Stimulated activated CD4-positive, alpha-beta T cell treated with anti-CD3 and anti-CD28 coated beads, Interleukin-4, amount 100 ng/mL, for 1 hour (primary cell): ENCODE data around the gene AIMP1.
A peak's percentile ranks its signal among the peaks of the same experiment; 100 is the strongest.

Source experiments
- DNase-seq: peaks from one replicate; pipeline ENCODE4 v3.0.0-alpha.2; 2020

AIMP1 gene

DNA sequence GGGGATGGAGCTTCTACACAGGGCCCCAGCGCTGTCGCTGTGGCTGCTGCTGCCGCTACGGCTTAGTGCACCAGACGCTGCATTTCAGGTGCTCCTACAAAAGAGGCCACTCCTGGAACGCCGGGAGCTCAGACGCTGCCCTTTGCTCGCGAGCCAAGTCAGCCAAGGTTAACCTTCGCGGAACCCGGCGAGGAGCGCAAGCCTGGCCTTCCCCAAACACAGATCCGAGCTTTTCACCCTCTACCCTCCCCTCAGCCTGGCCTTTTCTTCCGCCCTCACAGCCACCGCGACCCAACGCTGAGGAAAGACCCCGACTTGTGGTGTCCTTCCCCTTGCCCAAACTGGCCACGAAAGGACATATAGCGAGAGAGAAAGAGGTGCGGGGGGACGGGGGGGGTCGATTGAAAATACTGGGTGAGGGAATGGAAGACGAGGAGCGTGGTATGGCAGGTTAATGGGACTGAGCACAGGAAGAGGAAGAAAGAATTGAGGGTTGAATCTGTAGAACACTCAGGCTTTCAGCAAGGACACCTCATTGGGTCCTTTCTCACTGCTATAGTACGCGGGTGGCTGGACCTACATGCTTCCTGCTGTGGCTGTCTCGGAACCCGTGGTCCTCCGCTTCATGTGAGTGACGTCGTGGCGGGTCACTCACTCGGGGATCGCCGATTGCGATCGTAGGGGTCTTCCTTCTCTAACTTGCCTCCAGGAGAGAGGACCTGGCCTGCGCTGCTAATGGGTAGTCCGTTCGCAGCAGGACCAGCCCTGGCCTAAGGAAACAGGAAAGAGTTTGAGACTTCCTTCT is at the start of gene AIMP1, which contains the start of gene TBCK:
TSS of gene AIMP1 (plus strand) at position 583 of the 805 bp plus-strand sequence. CDS start 8,460 bp downstream, outside the sequence.
TSS of gene TBCK (minus strand) at position 242 of the 805 bp plus-strand sequence. CDS start 7,249 bp downstream, outside the sequence.
- peak; percentile 82 for DNase-seq

DNA sequence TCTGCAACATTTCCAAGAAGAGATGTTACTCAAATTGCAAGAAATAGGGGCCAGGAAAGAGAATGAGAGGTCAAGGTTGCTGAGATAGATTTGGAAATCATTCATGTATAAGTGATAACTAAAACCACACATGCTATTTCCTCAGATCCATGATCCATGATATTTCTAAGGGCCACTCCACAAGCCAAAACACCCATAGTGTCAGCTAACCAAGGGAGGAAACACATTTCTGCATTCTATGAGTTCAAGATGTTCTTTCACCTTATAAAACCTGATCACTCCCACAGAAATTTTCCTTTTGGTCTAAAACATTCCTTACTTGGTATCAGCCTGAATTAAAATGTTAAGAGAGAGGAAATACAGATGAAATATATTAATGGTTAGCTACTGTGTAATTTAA is 47.6 kb upstream of the AIMP1 start:
- no peak for DNase-seq

DNA sequence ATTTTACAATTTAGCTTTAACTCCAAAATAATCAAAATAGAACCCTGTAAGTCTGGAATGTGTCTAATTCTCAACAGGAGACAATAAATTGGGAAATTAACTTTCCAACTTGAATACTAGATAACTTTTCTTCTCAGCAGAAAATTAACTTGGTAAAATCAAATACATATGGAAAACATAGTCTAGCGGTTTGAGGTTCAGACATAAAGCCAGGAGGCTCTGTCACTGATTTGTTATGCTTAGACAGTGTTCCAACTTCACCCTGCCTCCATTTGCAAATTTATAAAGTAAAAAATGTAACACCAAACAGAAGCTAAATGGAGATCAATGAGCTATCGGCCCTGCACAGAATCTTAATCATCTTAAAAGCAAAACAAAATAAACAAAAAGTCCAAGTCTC is 46.6 kb upstream of the AIMP1 start:
- no peak for DNase-seq

DNA sequence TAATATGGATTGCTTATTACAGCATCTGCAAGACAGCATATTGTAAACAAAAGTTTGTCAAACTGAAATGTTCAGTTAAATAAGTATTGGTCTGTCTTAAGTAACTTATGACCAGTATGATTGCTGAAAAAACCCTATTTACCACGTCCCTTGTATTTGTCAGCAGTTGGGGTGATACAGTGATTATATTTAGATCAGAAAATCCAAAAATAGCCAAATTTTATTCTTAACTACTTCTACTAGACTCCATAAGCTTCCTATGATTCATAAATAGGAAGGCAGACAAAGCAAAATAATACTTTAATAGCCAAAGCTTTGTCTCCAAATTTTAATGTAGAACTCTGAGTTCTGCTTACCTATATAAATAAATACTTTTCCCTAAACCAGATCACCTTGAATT is 45.6 kb upstream of the AIMP1 start:
- no peak for DNase-seq

DNA sequence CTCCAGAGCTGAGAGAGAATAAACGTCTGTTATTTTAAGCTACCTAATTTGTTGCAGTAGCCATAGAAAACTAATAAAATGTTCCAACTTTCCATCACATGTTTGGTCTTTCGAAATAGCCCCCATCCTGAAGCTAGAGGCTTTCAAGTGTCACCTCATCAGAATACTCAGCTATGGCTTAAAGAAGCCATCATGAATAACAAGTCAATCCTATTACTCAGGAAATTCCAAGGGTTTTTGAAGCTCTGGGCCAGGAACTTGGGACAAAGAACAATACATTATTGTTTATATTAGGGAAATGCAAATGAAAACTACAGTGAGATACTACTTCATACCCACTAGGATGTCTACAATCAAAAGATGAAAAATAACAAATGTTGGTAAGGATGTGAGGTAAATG is 42.5 kb upstream of the AIMP1 start:
- DNase-seq = no peak

DNA sequence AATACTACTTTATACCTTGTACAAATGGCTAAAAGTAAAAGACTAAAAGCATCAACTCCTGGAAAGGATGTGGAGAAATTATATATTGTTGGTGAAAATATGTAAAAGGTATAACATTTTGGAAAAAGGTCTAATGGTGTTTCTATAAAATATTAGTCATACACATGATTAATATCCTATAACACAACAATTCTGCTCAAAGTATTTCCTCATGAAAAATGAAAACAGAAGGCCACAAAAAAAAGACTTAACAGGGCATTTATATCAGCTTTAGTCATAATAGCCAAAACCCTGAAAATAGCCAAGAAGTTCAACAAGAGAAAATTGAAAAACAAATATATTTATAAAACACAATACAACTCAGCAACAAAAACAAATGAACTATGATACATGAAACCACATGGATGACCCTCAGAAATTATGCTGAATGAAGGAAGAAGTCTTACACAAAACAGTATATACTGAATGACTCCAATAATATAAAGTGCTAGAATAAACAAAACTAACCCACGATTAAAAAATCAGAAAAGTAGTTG is 39.1 kb upstream of the AIMP1 start:
- no peak for DNase-seq

DNA sequence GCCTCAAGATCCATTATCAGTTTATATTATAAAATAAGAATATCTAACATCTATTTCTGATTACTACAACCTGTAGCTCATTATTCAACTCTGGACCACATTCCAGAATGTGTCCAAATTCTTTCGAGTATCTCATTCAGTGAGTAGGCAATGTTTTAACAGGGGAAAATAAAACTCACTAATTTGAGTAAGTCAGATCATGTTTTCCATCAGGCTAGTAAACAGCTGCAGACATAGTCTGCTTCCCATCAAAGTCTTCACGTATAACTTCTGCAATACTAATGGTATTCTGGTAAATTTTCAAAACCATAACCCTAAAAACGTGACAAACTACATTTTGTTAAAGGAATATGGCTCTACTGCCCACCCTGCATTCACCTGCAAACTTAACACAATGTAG is 32.1 kb upstream of the AIMP1 start:
- no peak for DNase-seq

DNA sequence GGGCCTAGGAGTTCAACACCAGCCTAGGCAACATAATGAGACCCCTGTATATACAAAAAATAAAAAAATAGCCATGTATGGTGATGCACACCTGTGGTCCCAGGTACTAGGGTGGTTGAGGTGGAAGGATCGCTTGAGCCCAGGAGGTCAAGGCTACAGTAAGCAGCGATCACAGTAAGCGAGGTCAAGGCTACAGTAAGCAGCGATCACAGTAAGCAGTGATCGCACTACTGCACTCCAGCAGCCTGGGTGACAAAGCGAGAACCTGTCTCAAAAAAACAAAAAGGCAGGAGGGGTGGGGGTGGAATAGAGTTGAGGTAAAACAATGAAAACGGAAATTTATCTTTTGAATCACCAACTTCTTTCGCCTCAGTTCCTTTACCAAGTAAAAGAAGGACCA is 29.7 kb upstream of the AIMP1 start:
- no peak for DNase-seq

DNA sequence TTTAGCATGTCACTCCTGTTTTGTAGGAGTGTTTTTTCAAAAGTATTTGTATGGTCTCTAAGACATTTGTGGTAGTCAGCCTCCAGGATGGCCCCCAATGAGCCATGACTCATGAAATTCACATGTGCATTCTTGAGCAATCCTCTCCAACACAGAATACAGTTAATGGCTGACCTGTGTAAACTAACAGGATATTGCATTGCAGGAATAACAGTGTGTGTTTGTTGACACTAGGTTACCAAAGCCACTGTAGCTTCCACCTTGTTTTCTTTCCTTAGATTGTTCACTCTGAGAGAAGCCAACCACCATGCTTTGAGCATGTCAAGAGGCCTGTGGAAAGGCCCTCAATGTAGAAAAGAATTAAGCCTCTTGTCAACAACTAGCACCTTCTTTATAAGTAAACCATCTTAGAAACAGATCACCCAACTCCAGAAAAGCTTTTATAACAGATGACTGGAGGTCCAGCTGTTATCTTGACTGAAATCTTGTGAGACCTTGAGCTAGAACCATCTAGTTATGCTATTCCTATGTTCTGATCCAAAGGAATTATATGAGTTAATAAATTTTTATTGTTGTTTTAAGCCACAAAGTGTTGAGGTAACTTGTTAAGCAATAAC is 28.9 kb upstream of the AIMP1 start:
- no peak for DNase-seq

DNA sequence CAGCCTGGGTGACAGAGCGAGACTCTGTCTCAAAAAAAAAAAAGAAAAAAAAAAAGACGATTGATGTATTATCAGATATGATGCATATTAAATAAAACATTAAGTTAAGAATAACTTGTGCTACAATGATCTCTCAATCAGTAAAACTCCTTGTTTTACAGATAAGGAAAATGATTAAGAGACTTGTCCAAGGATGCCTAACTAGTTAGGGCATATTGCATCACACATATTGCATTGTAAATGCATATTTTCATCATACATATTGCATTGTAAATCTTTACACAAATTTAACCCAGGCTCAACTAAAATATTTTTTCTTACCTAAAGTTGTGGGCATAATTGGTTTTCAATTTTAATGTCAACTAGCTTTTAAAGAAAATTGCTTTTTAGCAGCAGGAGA is 26.6 kb upstream of the AIMP1 start:
- DNase-seq = no peak

DNA sequence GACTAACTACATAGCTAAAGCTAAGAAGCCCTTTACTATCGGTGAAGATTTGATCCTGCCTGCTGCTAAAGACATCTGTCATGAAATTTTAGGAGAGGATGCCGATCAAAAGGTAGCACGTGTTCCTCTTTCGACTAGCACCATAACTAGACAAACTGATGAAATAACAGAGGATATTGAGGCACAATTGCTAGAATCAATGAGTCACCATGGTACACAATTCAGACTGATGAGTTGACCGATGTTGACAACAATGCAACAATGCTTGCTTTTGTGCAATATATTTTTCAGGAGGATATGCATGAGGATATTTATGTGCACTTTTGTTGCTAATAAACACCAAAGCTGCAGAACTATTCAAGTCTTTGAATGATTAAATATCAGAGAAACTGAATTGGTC is 24.7 kb upstream of the AIMP1 start:
- no peak for DNase-seq

DNA sequence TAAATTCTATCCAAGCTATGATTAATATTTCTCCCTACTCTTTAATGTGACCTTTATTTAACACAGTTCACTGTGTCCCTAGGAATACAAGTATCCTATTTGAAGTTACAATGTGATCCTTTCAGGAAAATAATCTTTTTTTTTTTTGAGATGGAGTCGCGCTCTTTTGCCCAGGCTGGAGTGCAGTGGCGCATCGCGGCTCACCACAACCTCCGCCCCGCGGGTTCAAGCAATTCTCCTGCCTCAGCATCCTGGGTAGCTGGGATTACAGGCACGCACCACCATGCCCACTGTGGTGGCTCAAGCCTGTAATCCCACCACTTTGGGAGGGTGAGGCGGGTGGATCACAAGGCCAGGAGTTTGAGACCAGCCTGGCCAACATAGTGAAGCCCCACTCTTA is 22.3 kb upstream of the AIMP1 start:
- no peak for DNase-seq

DNA sequence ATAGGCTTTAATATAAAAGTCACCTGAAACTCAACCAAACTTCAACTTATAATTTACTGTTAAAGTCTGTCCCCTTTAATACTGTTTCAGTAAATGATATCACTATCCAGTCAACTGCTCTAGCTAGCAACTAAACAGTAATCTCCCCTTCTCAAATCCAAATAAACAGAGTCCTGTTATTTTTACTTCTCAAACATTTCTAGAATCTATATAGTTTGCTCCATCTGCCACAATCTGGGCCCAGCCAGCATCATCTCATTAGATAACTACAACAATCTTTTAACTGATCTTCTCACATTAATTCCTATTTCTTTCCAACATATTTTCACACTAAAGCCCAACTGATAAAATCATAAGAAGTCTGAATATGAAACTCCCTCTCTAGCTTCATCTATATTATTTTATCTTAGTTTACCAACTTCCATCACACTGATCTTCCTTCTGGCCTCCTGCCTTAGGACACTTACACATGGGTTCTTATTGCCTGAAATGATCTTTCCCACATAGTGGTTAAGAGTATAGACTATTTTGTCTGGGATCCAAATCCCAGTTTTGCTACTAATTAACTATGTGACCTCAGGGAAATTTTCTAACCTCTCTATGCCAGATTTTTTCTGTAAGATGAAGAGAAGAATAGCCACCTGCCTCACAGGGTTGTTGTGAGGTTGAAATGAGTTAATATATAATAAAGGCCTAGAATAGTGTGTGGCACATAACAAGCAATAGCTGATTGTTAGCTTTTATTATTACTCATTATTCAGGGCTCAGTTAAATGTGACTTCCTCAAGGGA is 18.9 kb upstream of the AIMP1 start:
- DNase-seq = no peak

DNA sequence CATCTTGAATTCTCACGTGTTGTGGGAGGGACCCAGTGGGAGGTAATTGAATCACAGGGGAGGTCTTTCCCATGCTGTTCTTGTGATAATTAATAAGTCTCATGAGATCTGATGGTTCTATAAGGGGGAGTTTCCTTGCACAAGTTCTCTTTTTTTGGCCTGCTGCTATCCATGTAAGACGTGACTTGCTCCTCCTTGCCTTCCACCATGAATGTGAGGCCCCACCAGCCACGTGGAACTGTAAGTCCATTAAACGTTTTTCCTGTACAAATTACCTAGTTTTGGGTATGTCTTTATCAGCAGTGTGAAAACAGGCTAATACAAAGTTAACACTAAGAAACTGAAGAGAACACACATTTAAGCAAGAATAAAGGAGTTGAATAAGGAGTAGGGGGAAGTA is 16.4 kb upstream of the AIMP1 start:
- no peak for DNase-seq

DNA sequence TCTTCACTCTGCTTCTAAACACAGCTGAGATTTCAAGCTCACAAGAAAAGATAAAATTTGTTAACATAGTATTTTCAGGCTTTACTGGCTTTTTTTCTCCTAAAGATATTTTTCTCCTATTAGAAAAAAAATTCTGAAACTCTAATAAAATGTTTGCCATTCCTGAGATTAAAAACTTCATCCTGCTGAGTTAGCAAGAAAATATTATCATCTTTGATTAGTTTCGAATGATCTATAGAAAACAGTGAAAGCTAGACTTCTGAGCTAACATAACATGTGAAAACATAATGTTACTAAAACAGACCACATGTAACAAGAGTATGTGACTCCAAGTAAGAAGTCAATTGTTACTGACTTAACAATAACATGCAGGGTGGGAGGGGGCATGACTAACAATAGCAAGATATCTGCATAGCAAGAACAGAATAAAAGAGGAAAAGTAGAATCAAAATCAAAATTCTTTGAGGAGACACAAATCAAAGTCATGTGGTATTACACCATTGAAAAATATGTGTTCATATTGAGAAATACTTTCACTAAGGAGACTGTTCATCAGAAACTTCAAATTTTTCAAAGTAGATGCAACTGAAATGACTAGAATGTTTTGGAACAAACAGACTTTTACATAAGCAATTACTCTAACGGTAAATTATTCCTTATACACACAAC is 14.8 kb upstream of the AIMP1 start:
- no peak for DNase-seq

DNA sequence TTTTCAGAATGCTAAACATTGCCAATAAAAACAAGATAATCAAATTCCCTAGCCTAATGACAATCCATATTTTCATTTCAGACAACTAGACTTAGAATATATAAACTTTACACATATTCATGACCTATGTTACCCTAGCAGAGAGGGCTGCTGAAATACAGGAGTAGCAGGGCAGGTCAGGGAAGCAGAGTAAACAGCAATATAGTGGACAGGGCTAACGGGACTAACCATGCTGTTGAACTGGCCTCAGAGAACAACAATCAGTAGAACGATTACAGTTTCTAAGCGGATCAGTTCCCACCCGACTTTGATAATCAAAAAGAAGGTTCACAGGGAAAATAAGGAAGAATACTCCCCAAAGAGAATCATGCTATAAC is 14.3 kb upstream of the AIMP1 start:
- DNase-seq = no peak

DNA sequence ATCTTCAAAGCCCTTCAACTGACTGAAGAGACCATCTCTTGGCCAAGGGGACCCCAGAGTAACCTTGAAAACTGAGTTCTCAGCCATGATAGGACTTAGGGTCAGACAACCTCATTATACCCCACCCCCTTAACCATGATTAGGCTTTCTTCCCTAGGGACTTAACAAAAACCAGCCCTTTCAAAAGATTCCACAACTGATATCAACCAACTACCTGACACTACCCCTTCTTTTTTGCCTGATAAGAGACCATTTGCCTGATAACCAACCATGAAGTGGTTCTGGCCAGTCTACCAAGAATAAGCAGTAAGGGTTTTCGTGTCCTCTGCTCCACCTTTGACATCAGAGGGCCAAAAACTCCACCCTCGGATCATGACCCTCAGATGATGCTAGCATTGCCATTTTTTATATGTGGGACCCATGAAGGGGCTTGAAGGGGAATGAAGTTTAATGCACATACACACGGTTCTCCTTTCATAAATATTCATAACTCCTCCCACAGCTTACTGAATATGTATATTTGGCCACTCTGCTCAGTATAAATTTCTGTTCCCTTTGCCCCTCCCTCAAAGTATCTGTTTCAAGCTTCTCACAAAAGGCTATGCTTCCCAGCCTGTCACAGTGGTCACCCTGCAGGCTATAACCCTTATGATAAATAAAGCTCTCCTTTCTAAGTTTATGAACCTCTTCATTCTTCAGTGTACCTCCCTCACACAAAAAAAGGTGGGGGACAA is 12.6 kb upstream of the AIMP1 start:
- no peak for DNase-seq

DNA sequence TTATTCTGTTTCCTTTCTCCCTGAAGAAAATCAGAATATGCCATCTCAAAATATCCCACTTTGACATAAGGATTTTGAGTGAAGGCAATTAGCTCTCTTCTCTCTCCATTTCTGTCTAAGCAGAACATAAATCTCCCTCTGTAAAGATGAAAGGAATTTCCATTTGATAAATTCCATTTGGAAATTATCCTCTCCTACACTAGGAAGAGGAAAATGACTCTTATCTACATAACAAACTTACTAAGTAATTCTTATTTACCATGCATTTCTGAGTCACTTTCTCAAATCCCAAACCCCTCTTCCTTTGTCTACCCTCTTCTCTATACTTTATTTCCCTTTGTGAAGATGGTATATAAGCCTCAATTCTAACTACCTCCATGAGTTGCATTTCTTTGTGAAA is 11.7 kb upstream of the AIMP1 start:
- no peak for DNase-seq

DNA sequence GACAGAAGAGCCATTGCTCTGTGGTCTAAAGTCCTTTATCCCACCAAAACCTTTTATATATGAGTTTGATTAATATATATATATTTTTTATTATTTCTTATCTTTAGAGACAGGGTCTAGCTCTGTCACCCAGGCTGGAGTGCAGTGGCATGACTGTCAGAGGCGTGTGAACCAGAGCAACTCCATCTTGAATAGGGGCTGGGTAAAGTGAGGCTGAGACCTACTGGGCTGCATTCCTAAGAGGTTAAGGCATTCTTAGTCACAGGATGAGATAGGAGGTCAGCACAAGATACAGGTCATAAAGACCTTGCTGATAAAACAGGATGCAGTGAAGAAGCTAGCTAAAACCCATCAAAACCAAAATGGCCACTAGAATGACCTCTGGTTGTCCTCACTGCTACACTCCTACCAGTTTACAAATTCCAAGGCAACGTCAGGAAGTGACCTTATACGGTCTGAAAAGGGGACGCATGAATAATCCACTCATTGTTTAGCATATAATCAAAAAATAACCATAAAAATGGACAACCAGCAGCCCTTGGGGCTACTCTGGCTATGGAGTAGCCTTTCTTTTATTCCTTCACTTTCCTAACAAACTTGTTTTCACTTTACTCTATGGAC is 10.8 kb upstream of the AIMP1 start:
- no peak for DNase-seq

DNA sequence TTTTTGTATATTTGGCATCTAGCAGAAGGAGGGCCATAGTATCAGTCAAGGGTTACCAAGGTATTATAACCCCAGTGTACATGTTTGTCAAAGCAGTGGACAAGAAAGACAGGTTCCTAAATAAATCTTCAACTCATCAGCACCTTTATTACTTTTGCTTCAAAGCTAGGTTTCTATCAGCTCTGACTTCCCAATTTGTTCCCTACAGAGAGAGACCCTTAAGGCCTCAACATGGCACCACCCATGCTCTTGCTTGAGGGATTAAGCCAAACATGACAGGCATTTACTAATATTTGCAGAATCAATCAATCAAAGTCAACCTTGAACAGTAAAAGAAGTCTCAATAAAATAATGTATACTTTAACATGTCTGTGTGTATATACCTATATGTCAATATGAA is 9.8 kb upstream of the AIMP1 start:
- no peak for DNase-seq

DNA sequence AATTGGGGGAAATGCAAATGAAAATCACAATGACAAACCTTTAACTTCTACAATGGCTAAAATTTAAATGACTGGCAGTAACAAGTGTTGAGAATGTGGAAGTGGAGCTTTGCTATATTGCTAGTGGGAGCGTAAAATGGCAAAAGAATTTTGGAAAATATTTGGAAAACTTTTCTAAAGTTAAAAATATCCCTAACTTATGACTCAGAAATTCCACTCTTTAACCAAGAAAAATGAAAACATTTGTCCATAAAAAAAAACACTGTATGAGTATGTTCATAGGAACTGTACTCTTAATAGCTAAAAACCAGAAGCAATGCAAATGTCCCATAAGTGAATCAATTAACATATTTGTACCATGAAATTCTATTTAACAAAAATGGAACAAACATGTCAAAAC is 4.0 kb upstream of the AIMP1 start:
- DNase-seq = no peak

DNA sequence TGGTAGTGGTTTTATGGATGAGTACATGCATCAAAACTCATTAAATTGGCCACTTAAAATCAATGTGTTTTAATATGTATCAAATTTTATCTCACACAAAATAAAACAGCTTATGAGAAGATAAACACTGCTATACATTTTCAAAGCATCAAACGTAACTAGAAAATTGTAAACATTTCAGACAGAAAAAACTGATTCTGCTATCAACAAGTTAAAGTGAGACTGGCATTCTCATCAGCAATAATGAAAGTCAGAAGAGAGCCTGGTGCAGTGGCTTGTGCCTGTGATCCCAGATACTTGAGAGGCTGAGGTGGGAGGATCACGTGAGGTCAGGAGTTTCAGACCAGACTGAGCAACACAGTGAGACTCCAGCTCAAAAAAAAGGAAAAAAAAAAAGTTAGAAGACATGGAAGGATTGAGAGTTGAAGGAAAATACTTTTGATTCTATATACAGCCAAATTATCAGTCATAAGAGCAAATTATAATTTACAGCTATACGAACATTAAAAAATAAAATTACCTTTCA is 3.3 kb upstream of the AIMP1 start:
- DNase-seq = no peak
